ENCODE data around the gene FARP2.

GRCh38 chr2:241354668-241355658 lies 1.1 kb upstream of the FARP2 start:
- TF ChIP-seq MAX (IDR thresholded peaks at IDR 0.05; ENCODE audit: low read depth, low read length): no peak
- TF ChIP-seq POLR2A (IDR thresholded peaks at IDR 0.05; ENCODE audit: extremely low read depth, insufficient read length): no peak
